OCI-LY1 (cell line): ENCODE results near the gene NUBPL.

Source experiments
- CTCF ChIP-seq: fragments of 200-600 bp; sonication (generic), shearing (Covaris generic); IDR thresholded peaks from 2 replicates; pipeline ENCODE4 v1.5.1; 2017; ENCODE audit warnings: mild to moderate bottlenecking, antibody characterized with exemption, low read length, moderate library complexity, mixed read lengths
- EZH2 ChIP-seq: fragments of 200-600 bp; sonication (generic), shearing (Covaris generic); IDR thresholded peaks from 2 replicates; pipeline ENCODE4 v1.8.0; 2017; ENCODE audit warnings: borderline replicate concordance, mixed run types, mild to moderate bottlenecking, antibody characterized with exemption, low read length, moderate library complexity, mixed read lengths

GRCh38 chr14:31879661-31880348 is 318.6 kb downstream of the NUBPL start:
- no peak for TF ChIP-seq CTCF
- TF ChIP-seq EZH2 = no peak
